GM10266 (cell line): Measurements from ENCODE around the gene BLM.

Experiments
- DNase-seq: peaks from one replicate; pipeline ENCODE4 v3.0.0; 2012; ENCODE audit errors: extremely low spot score
- TF ChIP-seq, protein P1 (sequence below): IDR thresholded peaks from 2 replicates; pipeline ENCODE4 v1.5.1; 2012; ENCODE audit warnings: mild to moderate bottlenecking, low read depth; ENCODE audit not compliant: control insufficient read depth, insufficient read depth; ENCODE audit errors: missing control alignments

BLM gene

DNA sequence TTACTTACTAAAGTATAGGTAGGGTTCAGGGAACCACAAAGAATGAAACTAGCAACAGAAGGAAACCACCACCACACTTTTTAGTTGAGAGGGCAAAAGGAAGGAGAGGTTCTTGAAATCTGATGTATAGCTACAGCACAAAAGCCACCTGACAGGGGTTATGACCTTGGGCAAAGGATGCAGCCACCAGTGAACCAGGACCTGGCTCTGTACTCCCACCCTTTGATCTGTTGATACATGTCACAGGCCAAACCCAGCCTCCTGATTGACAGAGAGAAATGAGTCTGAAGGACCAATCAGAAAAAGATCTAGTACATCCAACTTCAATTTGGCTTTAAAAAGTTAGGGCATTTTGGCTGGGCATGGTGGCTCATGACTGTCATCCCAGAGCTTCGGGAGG is 20.0 kb upstream of the BLM start:
- TF ChIP-seq, protein P1, sequence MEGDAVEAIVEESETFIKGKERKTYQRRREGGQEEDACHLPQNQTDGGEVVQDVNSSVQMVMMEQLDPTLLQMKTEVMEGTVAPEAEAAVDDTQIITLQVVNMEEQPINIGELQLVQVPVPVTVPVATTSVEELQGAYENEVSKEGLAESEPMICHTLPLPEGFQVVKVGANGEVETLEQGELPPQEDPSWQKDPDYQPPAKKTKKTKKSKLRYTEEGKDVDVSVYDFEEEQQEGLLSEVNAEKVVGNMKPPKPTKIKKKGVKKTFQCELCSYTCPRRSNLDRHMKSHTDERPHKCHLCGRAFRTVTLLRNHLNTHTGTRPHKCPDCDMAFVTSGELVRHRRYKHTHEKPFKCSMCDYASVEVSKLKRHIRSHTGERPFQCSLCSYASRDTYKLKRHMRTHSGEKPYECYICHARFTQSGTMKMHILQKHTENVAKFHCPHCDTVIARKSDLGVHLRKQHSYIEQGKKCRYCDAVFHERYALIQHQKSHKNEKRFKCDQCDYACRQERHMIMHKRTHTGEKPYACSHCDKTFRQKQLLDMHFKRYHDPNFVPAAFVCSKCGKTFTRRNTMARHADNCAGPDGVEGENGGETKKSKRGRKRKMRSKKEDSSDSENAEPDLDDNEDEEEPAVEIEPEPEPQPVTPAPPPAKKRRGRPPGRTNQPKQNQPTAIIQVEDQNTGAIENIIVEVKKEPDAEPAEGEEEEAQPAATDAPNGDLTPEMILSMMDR = no peak
- DNase-seq = no peak

DNA sequence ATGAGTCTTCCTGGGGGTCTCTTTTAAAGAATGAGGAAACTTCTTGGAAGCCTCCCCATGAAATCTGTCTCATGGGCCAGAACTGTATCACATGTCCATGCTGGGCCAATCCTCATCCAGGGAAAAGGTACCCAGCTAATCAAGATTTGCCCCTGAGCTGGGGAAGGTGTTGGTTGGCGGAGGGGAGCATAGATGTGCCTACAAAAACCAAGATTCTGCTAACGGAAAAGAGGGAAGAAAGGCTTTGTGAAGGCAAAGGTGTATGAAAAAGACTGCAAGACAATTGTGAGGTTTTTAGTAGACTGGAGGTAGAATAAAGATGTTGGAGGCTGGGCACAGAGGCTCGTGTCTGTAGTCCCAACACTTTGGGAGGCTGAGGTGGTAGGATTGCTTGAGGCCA is 18.5 kb upstream of the BLM start:
- no peak for DNase-seq
- TF ChIP-seq, protein P1 = no peak

DNA sequence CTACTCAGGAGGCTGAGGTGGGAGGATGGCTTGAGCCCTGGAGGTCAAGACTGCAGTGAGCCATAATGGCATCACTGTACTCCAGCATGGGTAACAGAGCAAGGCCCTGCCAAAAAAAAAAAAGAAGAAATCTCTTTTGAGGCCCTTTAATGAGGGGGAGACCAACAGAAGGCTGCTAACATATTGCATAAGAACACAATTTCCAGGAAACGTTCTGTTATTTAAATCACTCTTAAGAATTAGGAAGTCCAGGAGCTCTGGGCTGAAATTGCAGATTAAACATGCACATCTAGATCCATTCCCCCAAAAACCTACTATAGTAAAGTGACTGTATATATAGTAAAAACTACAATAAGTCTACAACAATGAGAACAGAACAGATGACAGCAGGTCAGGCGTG is 16.1 kb upstream of the BLM start:
- DNase-seq = no peak
- TF ChIP-seq, protein P1 = no peak

DNA sequence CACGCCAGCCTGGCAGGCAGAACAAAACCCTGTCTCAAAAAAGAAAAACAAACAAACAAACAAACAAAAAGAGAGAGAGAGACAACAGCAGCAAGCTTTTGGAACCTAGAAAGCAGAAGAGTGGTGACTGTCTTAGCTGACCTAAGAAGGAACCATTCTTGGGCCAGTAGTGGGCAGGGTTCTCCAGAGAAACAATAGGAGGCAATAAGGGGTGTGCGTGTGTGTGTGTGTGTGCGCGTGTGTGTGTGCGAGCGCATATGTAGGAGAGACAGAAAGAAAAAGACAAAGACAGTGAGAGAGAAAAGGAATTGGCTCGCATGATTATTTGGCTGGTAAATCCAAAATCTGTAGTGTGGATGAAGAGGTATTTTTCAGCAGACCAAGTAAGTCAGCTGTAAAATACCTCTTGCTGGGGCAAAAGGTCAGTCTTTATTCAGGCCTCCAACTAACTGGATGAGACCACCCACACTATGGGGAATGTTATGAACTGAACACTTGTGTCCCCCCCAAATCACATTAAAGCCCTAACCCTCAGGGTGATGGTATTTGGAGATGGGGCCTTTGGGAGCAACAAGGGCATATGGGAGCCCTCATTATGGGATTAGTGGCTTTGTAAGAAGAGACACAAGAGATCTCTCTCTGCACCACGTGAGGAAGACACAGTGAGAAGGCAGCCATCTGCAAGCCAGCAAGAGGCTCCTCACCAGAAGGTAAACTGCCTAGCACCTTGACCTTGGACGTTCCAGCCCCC is 15.1 kb upstream of the BLM start:
- TF ChIP-seq, protein P1 = no peak
- DNase-seq = no peak

DNA sequence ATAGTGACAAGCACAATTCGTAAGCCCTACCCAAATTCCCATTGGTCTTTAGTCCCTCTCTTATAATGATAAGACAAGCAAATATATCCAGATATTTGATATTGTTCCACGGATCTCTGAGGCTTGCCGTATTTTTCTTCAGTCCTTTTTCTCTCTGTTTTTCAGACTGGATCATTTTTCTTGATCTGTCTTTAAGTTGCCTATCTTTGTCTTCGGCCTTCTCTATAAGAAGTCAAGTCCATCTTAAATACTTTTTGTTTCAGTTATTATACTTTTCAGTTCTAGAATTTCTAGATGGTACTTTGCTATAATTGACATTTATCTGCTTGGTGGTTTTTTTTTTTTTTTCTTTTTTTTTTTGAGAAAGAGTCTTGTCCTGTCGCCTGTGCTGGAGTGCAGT is 13.7 kb upstream of the BLM start:
- TF ChIP-seq, protein P1 = no peak
- no peak for DNase-seq

DNA sequence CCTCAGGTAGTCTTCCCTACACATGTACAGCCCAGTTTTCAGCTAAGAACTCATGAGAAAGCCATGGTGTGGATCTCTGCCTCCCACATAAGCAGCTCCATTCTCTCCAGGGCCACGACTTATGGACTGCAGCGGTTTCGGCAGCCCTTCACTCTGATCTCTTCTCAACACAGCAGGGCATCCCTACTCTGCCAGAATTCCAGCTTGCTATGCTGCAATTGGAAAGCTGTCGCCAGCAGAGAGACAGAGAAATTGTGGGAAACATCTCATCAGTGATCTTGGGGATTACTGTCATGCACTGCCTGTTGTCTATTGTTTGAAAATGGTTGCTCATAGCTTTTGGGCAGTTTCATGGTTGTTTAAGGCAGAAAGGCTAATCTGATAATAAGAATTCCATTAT is 11.9 kb upstream of the BLM start:
- TF ChIP-seq, protein P1 = no peak
- DNase-seq = no peak

DNA sequence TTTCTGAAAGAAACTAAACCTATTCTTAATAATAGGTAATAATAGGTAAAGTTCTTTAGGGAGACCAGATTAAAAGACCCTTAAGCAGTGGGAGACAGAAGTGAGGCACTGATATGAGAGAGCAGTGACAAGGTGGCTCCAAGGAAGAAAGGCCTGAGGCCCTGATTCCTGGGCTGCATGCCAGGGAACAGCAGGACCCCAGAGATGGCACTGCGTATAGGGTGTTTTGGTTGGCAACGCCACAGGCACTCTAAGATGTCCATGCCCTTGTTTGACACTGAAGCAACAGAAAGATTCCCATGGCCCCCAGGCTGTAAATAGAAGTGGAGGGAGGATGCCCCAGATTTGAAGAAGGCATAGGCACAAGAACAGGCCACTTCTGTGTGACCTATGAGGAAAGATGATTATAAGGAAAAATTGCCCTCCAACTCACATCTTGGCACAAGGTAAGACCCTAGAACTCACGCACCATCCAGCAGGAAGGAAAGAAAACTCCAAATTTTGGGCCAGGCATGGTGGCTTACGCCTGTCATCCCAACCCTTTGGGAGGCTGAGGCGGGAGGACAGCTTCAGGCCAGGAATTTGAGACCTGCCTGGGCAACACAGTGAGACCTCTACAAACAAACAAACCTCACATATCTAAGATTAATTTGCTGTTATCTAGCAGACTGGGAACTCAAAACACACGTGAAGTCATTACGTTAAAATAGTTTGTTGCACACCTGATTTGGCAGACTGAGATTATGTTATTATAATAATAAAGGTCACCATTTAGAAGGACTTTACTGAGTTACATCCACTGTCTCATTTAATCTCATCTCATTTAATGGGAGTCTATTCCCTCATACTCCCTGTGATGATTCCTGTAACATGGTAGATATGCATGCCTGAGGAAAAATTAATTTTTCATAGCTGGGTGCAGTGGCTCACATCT is 10.5 kb upstream of the BLM start:
- TF ChIP-seq, protein P1 = no peak
- DNase-seq = no peak
